ENCODE measurements around the gene NXPH1.

NXPH1 gene

DNA sequence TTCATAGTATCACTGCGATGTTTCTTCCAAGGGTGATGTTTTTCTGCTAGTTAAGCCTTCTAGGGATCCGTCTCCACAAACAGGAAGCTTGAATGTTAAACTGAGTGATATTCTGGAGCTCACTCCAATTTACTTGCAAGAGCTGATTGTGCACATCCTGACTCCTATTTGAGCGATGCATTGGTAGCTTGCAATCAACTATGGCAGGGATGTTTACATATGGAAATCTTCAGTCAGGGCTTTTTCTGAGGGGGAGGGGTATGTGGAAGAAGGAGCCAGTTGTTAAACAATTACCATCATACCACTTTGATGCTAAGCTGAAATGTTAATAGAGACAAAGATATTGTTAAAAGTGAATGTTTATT is 43.2 kb upstream of the NXPH1 start:
- H3K27me3 ChIP-seq (replicated peaks in 2 of 5; ENCODE audit: control insufficient read depth in 4 of 5, insufficient read depth in 5 of 5, low read length in 4 of 5) = no peaks in the 10 kb centered on the region
- 67% methylated on average over 2 of the region's 3 CpGs for WGBS (ENCODE audit: insufficient coverage)
- H3K4me1 ChIP-seq (ENCODE audit: control extremely low read depth in 1 of 4, control insufficient read depth in 4 of 4, insufficient read depth in 4 of 4, low read length in 3 of 4) = no peaks in the 10 kb centered on the region
- CTCF ChIA-PET = no interaction called here
- no peaks in the 10 kb centered on the region for H3K9me3 ChIP-seq (ENCODE audit: control extremely low read depth in 1 of 5, control insufficient read depth in 4 of 5, insufficient read depth in 2 of 5, low read depth in 1 of 5, low read length in 4 of 5)
- no peak for DNase-seq
- POLR2A ChIA-PET = no interaction called here
- no peak overlapping the region for H3K4me3 ChIP-seq (ENCODE audit: control insufficient read depth in 1 of 7, extremely low read depth in 1 of 7, insufficient read depth in 4 of 7, low read depth in 2 of 7, low read length in 6 of 7)
- no peak overlapping the region for H3K27ac ChIP-seq (ENCODE audit: insufficient read depth in 1 of 2, low read depth in 1 of 2, low read length in 2 of 2, poor library complexity in 1 of 2, severe bottlenecking in 2 of 2)
- no peaks in the 10 kb centered on the region for H3K36me3 ChIP-seq (ENCODE audit: control insufficient read depth in 4 of 4, insufficient read depth in 4 of 4, low read length in 3 of 4)

DNA sequence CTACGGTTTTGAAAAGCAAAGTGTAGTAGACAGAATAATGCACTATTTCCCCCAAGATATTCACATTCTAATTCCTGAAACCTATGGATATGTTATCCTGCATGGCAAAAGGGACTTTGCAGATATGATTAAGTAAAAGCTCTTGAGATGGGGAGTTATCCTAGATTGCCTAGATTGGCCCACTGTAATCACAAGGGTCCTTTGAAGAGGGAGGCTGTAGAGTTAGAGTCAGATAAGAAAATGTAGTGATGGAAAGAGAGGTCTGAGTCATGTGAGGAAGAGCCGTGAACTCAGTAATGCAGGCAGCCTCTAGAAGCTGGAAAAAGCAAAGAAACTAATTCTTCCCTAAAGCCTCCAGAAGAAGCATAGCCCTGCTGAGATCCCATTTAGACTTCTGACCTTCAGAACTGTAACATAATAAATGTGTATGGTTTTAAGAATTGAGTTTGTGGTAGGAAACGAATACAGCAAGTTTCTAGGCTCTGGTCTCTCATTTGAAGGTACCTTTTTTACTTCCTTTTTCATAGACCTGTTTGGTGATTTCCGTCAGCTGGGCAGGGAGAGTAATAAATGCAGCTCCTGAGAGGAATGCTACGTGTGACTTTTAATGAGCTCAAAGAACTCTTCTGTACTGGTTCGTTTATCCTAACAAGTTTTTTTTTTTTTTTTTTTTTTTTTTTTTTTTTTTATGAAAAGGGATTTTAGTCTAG is 41.9 kb upstream of the NXPH1 start:
- no peak overlapping the region for H3K27ac ChIP-seq (ENCODE audit: insufficient read depth in 1 of 2, low read depth in 1 of 2, low read length in 2 of 2, poor library complexity in 1 of 2, severe bottlenecking in 2 of 2)
- no peaks in the 10 kb centered on the region for H3K4me1 ChIP-seq (ENCODE audit: control extremely low read depth in 1 of 4, control insufficient read depth in 4 of 4, insufficient read depth in 4 of 4, low read length in 3 of 4)
- peak in 1 of 3 donors; percentile 12 for DNase-seq
- POLR2A ChIA-PET = no interaction called here
- H3K27me3 ChIP-seq (replicated peaks in 2 of 5; ENCODE audit: control insufficient read depth in 4 of 5, insufficient read depth in 5 of 5, low read length in 4 of 5) = no peaks in the 10 kb centered on the region
- H3K36me3 ChIP-seq (ENCODE audit: control insufficient read depth in 4 of 4, insufficient read depth in 4 of 4, low read length in 3 of 4) = no peaks in the 10 kb centered on the region
- 33% methylated on average over 4 of the region's 6 CpGs for WGBS (ENCODE audit: insufficient coverage)
- H3K9me3 ChIP-seq (ENCODE audit: control extremely low read depth in 1 of 5, control insufficient read depth in 4 of 5, insufficient read depth in 2 of 5, low read depth in 1 of 5, low read length in 4 of 5) = no peaks in the 10 kb centered on the region
- H3K4me3 ChIP-seq (ENCODE audit: control insufficient read depth in 1 of 7, extremely low read depth in 1 of 7, insufficient read depth in 4 of 7, low read depth in 2 of 7, low read length in 6 of 7) = no peak overlapping the region
- CTCF ChIA-PET = interaction anchor here (0.7 kb wide), 1 partner anchor 346 kb away, joined by 3 read pairs; no protein-coding TSS in a partner anchor

DNA sequence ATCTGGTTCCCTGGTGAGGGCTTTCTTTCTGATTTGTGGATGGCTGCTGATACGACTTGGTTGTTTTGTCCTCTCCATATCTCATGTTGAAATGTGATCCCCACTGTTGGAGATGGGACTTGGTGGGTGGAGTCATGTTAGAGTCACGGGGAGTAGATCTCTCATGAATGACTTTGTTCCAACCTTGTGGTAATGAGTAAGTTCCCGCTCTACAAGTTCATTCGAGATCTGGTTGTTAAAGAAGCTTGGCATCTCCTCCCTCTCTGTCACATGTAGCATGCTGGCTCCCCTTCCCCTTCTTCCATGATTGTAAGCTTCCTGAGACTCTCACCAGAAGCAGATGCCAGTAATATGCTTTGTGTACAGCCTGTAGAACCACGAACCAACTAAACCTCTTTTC is 37.1 kb upstream of the NXPH1 start:
- WGBS (ENCODE audit: insufficient coverage) = 100% methylated on average over 1 of the region's 5 CpGs
- ChIA-PET CTCF (no interaction called here), POLR2A (no interaction called here)
- Histone ChIP-seq H3K27ac (ENCODE audit: insufficient read depth in 1 of 2, low read depth in 1 of 2, low read length in 2 of 2, poor library complexity in 1 of 2, severe bottlenecking in 2 of 2) (no peak overlapping the region), H3K4me3 (ENCODE audit: control insufficient read depth in 1 of 7, extremely low read depth in 1 of 7, insufficient read depth in 4 of 7, low read depth in 2 of 7, low read length in 6 of 7) (no peak overlapping the region), H3K27me3 (replicated peaks in 2 of 5; ENCODE audit: control insufficient read depth in 4 of 5, insufficient read depth in 5 of 5, low read length in 4 of 5) (no peaks in the 10 kb centered on the region), H3K36me3 (ENCODE audit: control insufficient read depth in 4 of 4, insufficient read depth in 4 of 4, low read length in 3 of 4) (no peaks in the 10 kb centered on the region), H3K4me1 (ENCODE audit: control extremely low read depth in 1 of 4, control insufficient read depth in 4 of 4, insufficient read depth in 4 of 4, low read length in 3 of 4) (no peaks in the 10 kb centered on the region), H3K9me3 (ENCODE audit: control extremely low read depth in 1 of 5, control insufficient read depth in 4 of 5, insufficient read depth in 2 of 5, low read depth in 1 of 5, low read length in 4 of 5) (no peaks in the 10 kb centered on the region)
- no peak for DNase-seq

DNA sequence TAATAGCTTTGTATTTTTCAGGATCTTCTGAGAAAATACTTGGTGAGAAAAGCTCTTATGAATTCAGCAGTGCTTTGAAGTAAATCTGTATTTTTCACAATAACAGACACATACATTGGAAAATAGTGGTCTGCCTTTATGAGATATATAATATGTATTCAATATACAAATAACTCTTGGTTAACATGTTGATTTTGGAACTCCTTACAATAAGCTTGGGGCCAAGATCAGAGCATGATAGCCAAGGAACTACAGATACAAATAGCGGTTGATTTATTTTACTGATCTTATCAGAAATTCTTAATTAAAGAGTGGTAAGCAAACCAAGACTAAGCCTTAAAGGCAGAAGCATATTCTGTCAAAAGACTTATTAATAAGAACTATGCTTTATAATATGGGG is 24.5 kb upstream of the NXPH1 start:
- CTCF ChIA-PET = interaction anchor here (0.8 to 1.3 kb wide), 2 partner anchors 11 to 29 kb away, joined by 3 to 5 read pairs; no protein-coding TSS in a partner anchor
- H3K4me3 ChIP-seq (ENCODE audit: control insufficient read depth in 1 of 7, extremely low read depth in 1 of 7, insufficient read depth in 4 of 7, low read depth in 2 of 7, low read length in 6 of 7) = no peak overlapping the region
- H3K36me3 ChIP-seq (ENCODE audit: control insufficient read depth in 4 of 4, insufficient read depth in 4 of 4, low read length in 3 of 4) = no peaks in the 10 kb centered on the region
- POLR2A ChIA-PET = no interaction called here
- WGBS (ENCODE audit: insufficient coverage) = no CpG with 5 or more reads among the region's 1 CpG
- no peak overlapping the region for H3K27ac ChIP-seq (ENCODE audit: insufficient read depth in 1 of 2, low read depth in 1 of 2, low read length in 2 of 2, poor library complexity in 1 of 2, severe bottlenecking in 2 of 2)
- no peak for DNase-seq
- no peaks in the 10 kb centered on the region for H3K4me1 ChIP-seq (ENCODE audit: control extremely low read depth in 1 of 4, control insufficient read depth in 4 of 4, insufficient read depth in 4 of 4, low read length in 3 of 4)
- peaks cover 0 to 2% (median 0%) of the 10 kb centered on the region in 5 experiments for H3K27me3 ChIP-seq (replicated peaks in 2 of 5; ENCODE audit: control insufficient read depth in 4 of 5, insufficient read depth in 5 of 5, low read length in 4 of 5)
- no peaks in the 10 kb centered on the region for H3K9me3 ChIP-seq (ENCODE audit: control extremely low read depth in 1 of 5, control insufficient read depth in 4 of 5, insufficient read depth in 2 of 5, low read depth in 1 of 5, low read length in 4 of 5)

DNA sequence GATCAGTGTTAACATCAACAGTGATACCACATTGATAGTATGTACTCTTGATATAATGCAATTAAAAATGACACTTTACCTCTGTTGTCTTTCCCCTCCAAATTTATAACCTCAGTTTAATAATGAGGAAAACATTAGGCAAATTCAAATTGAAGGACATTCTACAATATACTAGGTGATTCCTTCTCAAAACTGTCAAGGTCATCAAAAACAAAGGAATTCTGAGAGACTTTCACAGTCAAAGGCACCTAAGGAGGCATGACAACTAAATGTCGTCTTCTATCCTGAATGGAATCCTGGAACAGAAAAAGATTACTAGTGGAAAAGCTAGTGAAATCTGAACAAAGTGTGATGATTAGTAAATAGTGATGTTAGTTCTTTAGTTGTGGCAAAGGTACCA is 22.3 kb upstream of the NXPH1 start:
- WGBS (ENCODE audit: insufficient coverage) = 100% methylated on average over 1 of the region's 1 CpG
- H3K27ac ChIP-seq (ENCODE audit: insufficient read depth in 1 of 2, low read depth in 1 of 2, low read length in 2 of 2, poor library complexity in 1 of 2, severe bottlenecking in 2 of 2) = no peak overlapping the region
- ChIA-PET POLR2A (no interaction called here), CTCF (no interaction called here)
- no peak for DNase-seq
- H3K36me3 ChIP-seq (ENCODE audit: control insufficient read depth in 4 of 4, insufficient read depth in 4 of 4, low read length in 3 of 4) = no peaks in the 10 kb centered on the region
- no peak overlapping the region for H3K4me3 ChIP-seq (ENCODE audit: control insufficient read depth in 1 of 7, extremely low read depth in 1 of 7, insufficient read depth in 4 of 7, low read depth in 2 of 7, low read length in 6 of 7)
- no peaks in the 10 kb centered on the region for H3K27me3 ChIP-seq (replicated peaks in 2 of 5; ENCODE audit: control insufficient read depth in 4 of 5, insufficient read depth in 5 of 5, low read length in 4 of 5)
- H3K9me3 ChIP-seq (ENCODE audit: control extremely low read depth in 1 of 5, control insufficient read depth in 4 of 5, insufficient read depth in 2 of 5, low read depth in 1 of 5, low read length in 4 of 5) = no peaks in the 10 kb centered on the region
- H3K4me1 ChIP-seq (ENCODE audit: control extremely low read depth in 1 of 4, control insufficient read depth in 4 of 4, insufficient read depth in 4 of 4, low read length in 3 of 4) = no peaks in the 10 kb centered on the region

DNA sequence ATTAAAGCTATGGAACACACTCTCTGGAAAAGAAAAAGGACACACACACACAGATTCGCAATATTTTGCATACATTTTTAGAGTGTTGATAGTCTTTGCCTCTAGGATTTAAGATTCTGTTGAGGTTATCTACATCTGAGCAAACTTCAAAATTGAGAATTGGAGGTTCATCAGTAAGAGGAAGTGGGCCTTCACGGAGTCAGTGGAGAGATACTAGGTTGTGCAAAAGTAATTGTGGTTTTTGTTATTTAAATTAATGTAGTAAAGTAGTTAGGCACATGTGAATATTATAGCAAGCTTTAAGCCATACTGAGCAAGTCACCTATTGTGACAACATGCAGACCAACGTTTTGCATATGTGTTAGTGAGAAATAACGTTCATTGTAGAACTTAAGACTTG is 19.8 kb upstream of the NXPH1 start:
- CTCF ChIA-PET = no interaction called here
- Histone ChIP-seq H3K27me3 (replicated peaks in 2 of 5; ENCODE audit: control insufficient read depth in 4 of 5, insufficient read depth in 5 of 5, low read length in 4 of 5) (no peaks in the 10 kb centered on the region), H3K36me3 (ENCODE audit: control insufficient read depth in 4 of 4, insufficient read depth in 4 of 4, low read length in 3 of 4) (no peaks in the 10 kb centered on the region), H3K4me3 (ENCODE audit: control insufficient read depth in 1 of 7, extremely low read depth in 1 of 7, insufficient read depth in 4 of 7, low read depth in 2 of 7, low read length in 6 of 7) (no peak overlapping the region), H3K4me1 (ENCODE audit: control extremely low read depth in 1 of 4, control insufficient read depth in 4 of 4, insufficient read depth in 4 of 4, low read length in 3 of 4) (no peaks in the 10 kb centered on the region), H3K9me3 (ENCODE audit: control extremely low read depth in 1 of 5, control insufficient read depth in 4 of 5, insufficient read depth in 2 of 5, low read depth in 1 of 5, low read length in 4 of 5) (no peaks in the 10 kb centered on the region), H3K27ac (ENCODE audit: insufficient read depth in 1 of 2, low read depth in 1 of 2, low read length in 2 of 2, poor library complexity in 1 of 2, severe bottlenecking in 2 of 2) (no peak overlapping the region)
- DNase-seq = no peak
- 89% methylated on average over 2 of the region's 4 CpGs for WGBS (ENCODE audit: insufficient coverage)
- POLR2A ChIA-PET = no interaction called here

DNA sequence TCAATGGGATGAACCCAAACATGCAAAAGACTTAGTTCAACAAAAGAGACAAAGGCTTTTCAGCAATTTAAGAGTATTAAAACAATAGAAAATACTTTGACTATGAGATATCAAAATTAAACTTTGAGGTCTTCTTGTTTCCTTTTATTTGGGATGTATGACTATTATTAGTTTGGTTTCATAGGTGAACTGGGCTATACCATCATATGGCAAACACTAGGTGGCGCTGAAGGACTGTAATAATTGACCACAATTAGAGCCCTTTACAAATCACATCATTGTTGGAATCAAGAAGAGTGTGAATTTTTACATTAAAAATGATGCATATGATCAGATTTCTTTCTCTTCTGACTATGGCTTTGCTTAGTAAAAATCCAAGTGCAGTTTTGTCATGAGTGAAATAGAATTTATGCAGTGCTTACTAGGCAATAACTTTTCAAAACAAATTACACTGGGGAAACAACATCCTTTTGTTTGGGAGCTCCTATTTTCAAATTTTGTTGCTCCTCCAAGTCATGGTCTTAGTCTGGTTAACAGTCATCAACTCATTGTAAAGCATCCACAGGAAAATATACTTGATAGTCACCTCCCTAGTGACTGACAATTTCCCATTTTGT is 14.7 kb upstream of the NXPH1 start:
- H3K9me3 ChIP-seq (ENCODE audit: control extremely low read depth in 1 of 5, control insufficient read depth in 4 of 5, insufficient read depth in 2 of 5, low read depth in 1 of 5, low read length in 4 of 5) = no peaks in the 10 kb centered on the region
- H3K27ac ChIP-seq (ENCODE audit: insufficient read depth in 1 of 2, low read depth in 1 of 2, low read length in 2 of 2, poor library complexity in 1 of 2, severe bottlenecking in 2 of 2) = no peak overlapping the region
- H3K4me1 ChIP-seq (ENCODE audit: control extremely low read depth in 1 of 4, control insufficient read depth in 4 of 4, insufficient read depth in 4 of 4, low read length in 3 of 4) = no peaks in the 10 kb centered on the region
- POLR2A ChIA-PET = no interaction called here
- peak; percentile 65 to 86 (median 73) for DNase-seq
- H3K4me3 ChIP-seq (ENCODE audit: control insufficient read depth in 1 of 7, extremely low read depth in 1 of 7, insufficient read depth in 4 of 7, low read depth in 2 of 7, low read length in 6 of 7) = no peak overlapping the region
- WGBS (ENCODE audit: insufficient coverage) = no CpG with 5 or more reads among the region's 1 CpG
- no peaks in the 10 kb centered on the region for H3K36me3 ChIP-seq (ENCODE audit: control insufficient read depth in 4 of 4, insufficient read depth in 4 of 4, low read length in 3 of 4)
- no peaks in the 10 kb centered on the region for H3K27me3 ChIP-seq (replicated peaks in 2 of 5; ENCODE audit: control insufficient read depth in 4 of 5, insufficient read depth in 5 of 5, low read length in 4 of 5)
- CTCF ChIA-PET = interaction anchor here (1.8 to 2.2 kb wide), 2 partner anchors 10 to 306 kb away, joined by 5 to 7 read pairs; no protein-coding TSS in a partner anchor

All from common myeloid progenitor, CD34-positive (primary cell).